ENCODE data around the gene PRKG1.

The PRKG1 gene

GRCh38 chr10:52082307-52082706 is 1008.0 kb downstream of the PRKG1 start:
- no peaks in the 10 kb centered on the region for H3K79me2 ChIP-seq (ENCODE audit: insufficient read depth, low read length)
- no peaks in the 10 kb centered on the region for H3F3A ChIP-seq (ENCODE audit: low read depth)
- H2AFZ ChIP-seq (ENCODE audit: low read length) = no peak overlapping the region
- no peak for TF ChIP-seq EZH2phosphoT487 (IDR thresholded peaks at IDR 0.05; ENCODE audit: borderline replicate concordance)
- TF ChIP-seq CTCF (conservative IDR thresholded peaks at IDR 0.05; ENCODE audit: low read length) = no peak
- no peak overlapping the region for H3K4me3 ChIP-seq (ENCODE audit: low read length, poor library complexity, severe bottlenecking)
- H3K36me3 ChIP-seq (ENCODE audit: insufficient read depth, low read length) = no peaks in the 10 kb centered on the region
- H3K9ac ChIP-seq (ENCODE audit: low read depth, low read length, poor library complexity, severe bottlenecking) = no peak overlapping the region
- no peaks in the 10 kb centered on the region for H3K27me3 ChIP-seq (ENCODE audit: insufficient read depth, low read length, poor library complexity, severe bottlenecking)
- H3K4me1 ChIP-seq (ENCODE audit: insufficient read depth, low read length, poor library complexity, severe bottlenecking) = no peaks in the 10 kb centered on the region
- no peaks in the 10 kb centered on the region for H4K20me1 ChIP-seq (ENCODE audit: insufficient read depth, low read length, poor library complexity, severe bottlenecking)
- no peaks in the 10 kb centered on the region for H3K9me2 ChIP-seq (replicated peaks; ENCODE audit: low read depth, low read length)
- no peaks in the 10 kb centered on the region for H3K9me3 ChIP-seq (ENCODE audit: insufficient read depth, low read depth, low read length)
- H3K4me2 ChIP-seq (ENCODE audit: low read depth, low read length, poor library complexity, severe bottlenecking) = no peak overlapping the region

- Histone ChIP-seq H3K4me1 (ENCODE audit: insufficient read depth, low read length, poor library complexity, severe bottlenecking) (no peaks in the 10 kb centered on the region), H3K4me3 (ENCODE audit: low read length, poor library complexity, severe bottlenecking) (no peak overlapping the region), H4K20me1 (ENCODE audit: insufficient read depth, low read length, poor library complexity, severe bottlenecking) (no peaks in the 10 kb centered on the region), H2AFZ (ENCODE audit: low read length) (no peak overlapping the region), H3K9me2 (replicated peaks; ENCODE audit: low read depth, low read length) (no peaks in the 10 kb centered on the region), H3K9ac (ENCODE audit: low read depth, low read length, poor library complexity, severe bottlenecking) (no peak overlapping the region), H3K36me3 (ENCODE audit: insufficient read depth, low read length) (no peaks in the 10 kb centered on the region), H3K9me3 (ENCODE audit: insufficient read depth, low read depth, low read length) (no peaks in the 10 kb centered on the region), H3K79me2 (ENCODE audit: insufficient read depth, low read length) (no peaks in the 10 kb centered on the region), H3F3A (ENCODE audit: low read depth) (no peaks in the 10 kb centered on the region), H3K4me2 (ENCODE audit: low read depth, low read length, poor library complexity, severe bottlenecking) (no peak overlapping the region), H3K27me3 (ENCODE audit: insufficient read depth, low read length, poor library complexity, severe bottlenecking) (no peaks in the 10 kb centered on the region)
- TF ChIP-seq CTCF (conservative IDR thresholded peaks at IDR 0.05; ENCODE audit: low read length) = no peak
- no peak for TF ChIP-seq EZH2phosphoT487 (IDR thresholded peaks at IDR 0.05; ENCODE audit: borderline replicate concordance)
These were observed 1009.1 kb downstream of the PRKG1 start for GRCh38 chr10:52083422-52083821.

GRCh38 chr10:52092390-52092789 is 1018.1 kb downstream of the PRKG1 start:
- Histone ChIP-seq H3K27me3 (ENCODE audit: insufficient read depth, low read length, poor library complexity, severe bottlenecking) (no peaks in the 10 kb centered on the region), H2AFZ (ENCODE audit: low read length) (no peak overlapping the region), H3K4me1 (ENCODE audit: insufficient read depth, low read length, poor library complexity, severe bottlenecking) (no peaks in the 10 kb centered on the region), H3K9me3 (ENCODE audit: insufficient read depth, low read depth, low read length) (no peaks in the 10 kb centered on the region), H3K79me2 (ENCODE audit: insufficient read depth, low read length) (no peaks in the 10 kb centered on the region), H3K4me3 (ENCODE audit: low read length, poor library complexity, severe bottlenecking) (no peak overlapping the region), H3F3A (ENCODE audit: low read depth) (no peaks in the 10 kb centered on the region), H3K9me2 (replicated peaks; ENCODE audit: low read depth, low read length) (no peaks in the 10 kb centered on the region), H3K36me3 (ENCODE audit: insufficient read depth, low read length) (no peaks in the 10 kb centered on the region), H4K20me1 (ENCODE audit: insufficient read depth, low read length, poor library complexity, severe bottlenecking) (no peaks in the 10 kb centered on the region), H3K4me2 (ENCODE audit: low read depth, low read length, poor library complexity, severe bottlenecking) (no peak overlapping the region), H3K9ac (ENCODE audit: low read depth, low read length, poor library complexity, severe bottlenecking) (no peak overlapping the region)
- no peak for TF ChIP-seq CTCF (conservative IDR thresholded peaks at IDR 0.05; ENCODE audit: low read length)

Data from Loucy (cell line).